ENCODE data around the gene RALGAPB.
"Not testable (repeated sequence)": the region's sequence is repeated elsewhere in the genome, so short reads cannot be mapped to it uniquely, and the experiment has no call there.

Gene RALGAPB

DNA sequence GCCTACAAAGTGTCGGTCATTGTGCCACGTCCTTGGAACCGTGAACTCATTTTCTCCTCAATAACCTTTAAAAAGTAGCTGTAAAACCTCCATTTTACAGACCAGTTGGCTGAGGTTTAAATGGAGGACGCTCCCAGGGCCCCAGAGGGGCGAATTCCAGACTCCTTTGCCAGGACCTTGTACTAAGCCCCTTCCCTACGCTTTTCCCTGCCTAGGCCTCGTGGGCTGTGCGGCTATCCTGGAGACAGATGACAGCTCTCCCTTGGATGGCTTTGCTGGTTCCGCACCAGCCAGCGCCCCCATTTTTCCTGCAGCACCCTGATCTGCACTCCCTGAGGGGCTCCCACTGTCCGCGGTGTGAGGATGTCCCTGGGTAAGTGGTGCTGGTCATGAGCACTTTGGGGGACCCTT is 25.4 kb upstream of the RALGAPB start:
- no peak for DNase-seq (ENCODE audit: low read depth in 2 of 2)

DNA sequence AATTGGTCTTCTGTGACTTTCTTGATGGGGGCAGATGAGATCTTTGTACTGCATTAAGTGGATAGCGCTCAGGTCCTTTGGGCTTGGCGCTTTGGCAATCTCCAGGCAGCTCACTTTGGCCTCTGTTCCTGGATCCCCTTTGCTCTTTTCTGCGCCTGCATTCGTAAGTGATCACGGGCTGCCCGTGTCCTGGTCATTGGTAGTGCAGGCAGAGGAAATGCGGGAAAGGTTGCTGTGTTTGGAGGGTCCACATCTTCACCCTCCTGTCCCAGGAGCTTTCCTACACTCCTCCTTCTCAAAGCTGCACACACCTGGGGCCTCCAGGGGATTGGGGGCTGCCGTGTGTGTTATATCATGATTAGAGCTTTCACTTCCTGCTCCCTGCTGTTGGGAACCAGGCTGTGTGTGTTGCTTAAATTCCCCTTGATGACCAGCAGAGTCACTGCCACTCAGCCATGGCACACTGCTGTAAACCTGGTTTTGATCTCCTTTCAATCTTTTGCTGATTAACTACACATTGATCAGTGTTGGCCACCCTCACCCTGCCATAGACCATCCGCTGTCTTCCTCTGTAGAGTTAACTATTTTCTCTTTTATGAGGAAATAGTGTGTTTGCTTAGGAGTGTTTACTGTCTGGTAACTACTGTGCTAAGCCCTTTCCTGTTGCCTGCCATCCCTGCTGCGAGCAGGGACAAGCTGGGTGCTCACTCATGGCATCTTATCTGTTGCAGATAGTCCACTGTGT is 24.5 kb upstream of the RALGAPB start:
- DNase-seq (ENCODE audit: low read depth in 2 of 2) = no peak

- DNase-seq (ENCODE audit: low read depth in 2 of 2) = no peak
These were observed 23.6 kb upstream of the RALGAPB start for GRCh38 chr20:38449046-38449445.

GRCh38 chr20:38450412-38450975 is 22.1 kb upstream of the RALGAPB start:
- DNase-seq (ENCODE audit: low read depth in 2 of 2) = no peak

- no peak for DNase-seq (ENCODE audit: low read depth in 2 of 2)
These were observed 19.6 kb upstream of the RALGAPB start for GRCh38 chr20:38452880-38453624.

DNA sequence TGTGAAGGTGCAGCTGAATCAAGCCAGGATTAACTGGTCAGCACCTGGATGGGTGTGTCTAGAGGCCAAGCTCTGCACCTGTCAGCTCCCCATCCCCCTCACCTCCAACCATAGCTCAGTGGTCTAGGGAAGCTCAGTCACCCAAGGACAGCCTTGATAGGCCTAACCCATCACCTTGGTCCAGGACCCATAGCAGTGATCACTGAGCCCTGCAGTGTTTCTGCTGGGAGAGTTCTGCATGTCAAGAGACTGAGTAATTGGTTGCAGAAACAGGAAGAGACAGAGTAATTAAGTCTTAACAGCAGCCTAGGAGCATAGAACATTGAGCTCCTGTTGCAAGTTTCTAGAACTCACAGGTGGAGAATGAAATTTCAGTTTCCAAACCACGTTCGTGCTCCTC is 18.7 kb upstream of the RALGAPB start:
- no peak for DNase-seq (ENCODE audit: low read depth in 2 of 2)

- no peak for DNase-seq (ENCODE audit: low read depth in 2 of 2)
These were observed 17.8 kb upstream of the RALGAPB start for GRCh38 chr20:38454556-38455473.

DNA sequence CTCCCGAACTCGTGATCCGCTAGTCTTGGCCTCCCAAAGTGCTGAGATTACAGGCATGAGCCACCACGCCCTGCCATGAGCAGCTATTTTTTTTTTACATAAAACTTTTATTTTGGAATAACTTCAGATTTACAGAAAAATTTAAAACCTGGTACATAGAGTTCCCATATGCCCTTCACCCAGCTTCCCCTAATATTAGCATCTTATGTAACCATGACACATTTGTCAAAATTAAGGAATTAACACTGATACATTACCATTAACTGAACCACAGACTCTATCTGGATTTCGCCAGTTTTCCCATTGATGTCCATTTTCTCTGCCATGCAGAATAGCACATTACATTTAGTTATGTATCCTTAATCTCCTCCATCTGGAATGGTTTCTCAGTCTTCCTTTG is 14.3 kb upstream of the RALGAPB start:
- DNase-seq (ENCODE audit: low read depth in 2 of 2) = no peak

DNA sequence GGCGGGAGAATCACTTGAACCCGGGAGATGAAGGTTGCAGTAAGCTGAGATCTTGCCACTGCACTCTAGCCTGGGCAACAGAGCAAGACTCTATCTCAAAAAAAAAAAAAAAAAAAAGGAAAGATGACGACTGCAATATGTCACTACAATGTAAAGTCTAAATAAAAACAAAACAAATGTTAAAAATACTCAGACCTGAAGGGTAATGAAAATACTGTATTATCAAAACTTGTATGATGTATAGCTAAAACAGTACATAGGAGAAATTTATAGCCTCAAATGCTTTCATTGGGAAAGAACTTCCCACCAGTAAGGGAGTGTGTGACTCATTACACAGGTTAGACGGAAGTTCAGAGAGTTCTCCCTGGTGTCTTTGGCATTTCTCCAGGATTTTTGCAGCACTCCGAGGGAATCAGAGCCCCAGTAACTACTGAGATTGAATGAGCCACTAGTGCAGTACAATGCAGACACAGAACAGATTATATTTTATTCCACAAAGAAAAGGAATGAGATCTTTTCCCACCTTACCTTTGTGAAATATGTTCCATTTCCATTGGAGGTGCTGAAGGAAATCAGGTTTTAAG is 12.5 kb upstream of the RALGAPB start:
- DNase-seq (ENCODE audit: low read depth in 2 of 2) = no peak

DNA sequence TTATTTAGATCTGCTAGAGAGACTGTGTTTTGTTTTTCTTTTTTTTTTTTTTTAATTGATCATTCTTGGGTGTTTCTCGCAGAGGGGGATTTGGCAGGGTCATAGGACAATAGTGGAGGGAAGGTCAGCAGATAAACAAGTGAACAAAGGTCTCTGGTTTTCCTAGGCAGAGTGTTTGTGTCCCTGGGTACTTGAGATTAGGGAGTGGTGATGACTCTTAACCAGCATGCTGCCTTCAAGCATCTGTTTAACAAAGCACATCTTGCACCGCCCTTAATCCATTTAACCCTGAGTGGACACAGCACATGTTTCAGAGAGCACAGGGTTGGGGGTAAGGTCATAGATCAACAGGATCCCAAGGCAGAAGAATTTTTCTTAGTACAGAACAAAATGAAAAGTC is 12.0 kb upstream of the RALGAPB start:
- not testable (repeated sequence) for DNase-seq (ENCODE audit: low read depth in 2 of 2)

DNA sequence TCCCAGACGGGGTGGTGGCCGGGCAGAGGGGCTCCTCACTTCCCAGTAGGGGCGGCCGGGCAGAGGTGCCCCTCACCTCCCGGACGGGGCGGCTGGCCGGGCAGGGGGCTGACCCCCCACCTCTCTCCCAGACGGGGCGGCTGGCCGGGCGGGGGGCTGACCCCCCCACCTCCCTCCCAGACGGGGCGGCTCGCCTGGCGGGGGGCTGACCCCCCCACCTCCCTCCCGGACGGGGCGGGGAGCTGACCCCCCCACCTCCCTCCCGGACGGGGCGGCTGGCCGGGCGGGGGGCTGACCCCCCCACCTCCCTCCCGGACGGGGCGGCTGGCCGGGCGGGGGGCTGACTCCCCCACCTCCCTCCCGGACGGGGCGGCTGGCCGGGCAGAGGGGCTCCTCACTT is 11.5 kb upstream of the RALGAPB start:
- not testable (repeated sequence) for DNase-seq (ENCODE audit: low read depth in 2 of 2)

GRCh38 chr20:38461569-38461968 is 11.1 kb upstream of the RALGAPB start:
- DNase-seq (ENCODE audit: low read depth in 2 of 2) = not testable (repeated sequence)

DNA sequence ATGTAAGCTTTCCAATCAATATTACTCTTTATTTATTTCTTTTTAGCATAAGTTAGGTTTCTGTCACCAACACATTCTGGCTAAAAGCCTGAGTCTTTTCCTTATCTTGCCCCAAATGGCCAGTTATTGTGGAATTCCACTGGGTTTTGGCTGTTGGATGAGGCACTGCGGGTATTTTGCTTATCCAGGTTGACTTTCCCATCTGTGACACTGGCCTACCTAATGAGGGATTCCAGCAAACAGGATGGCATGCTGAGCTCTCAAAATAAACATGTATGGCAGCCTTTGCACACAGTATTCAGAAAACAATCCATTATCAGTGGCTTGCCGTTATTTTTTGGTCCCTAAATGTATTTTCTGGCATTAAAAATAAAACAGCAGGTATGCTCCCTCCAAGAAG is 6.5 kb upstream of the RALGAPB start:
- no peak for DNase-seq (ENCODE audit: low read depth in 2 of 2)

DNA sequence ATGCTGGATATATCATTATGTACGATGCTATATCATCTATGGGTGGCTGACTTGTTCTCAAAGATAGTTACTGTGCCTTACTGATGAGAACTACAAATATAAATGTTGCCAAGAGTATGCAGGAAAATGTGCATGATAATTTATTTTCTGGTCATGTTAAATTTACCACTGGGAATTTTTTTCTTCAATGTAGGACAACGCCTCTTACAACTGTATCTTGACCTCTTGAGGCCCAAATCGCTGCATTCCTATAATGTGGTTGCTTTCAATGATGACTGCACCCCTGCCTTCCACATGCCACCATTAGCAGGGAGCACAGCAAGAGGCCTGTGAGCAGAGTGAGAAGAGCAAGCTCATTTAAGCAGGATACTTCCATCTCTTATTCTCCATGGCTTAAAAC is 5.7 kb upstream of the RALGAPB start:
- no peak for DNase-seq (ENCODE audit: low read depth in 2 of 2)

GRCh38 chr20:38471245-38471644 is 1.4 kb upstream of the RALGAPB start:
- no peak for DNase-seq (ENCODE audit: low read depth in 2 of 2)

- DNase-seq (ENCODE audit: low read depth in 2 of 2) = no peak
These were observed 593 bp upstream of the RALGAPB start for GRCh38 chr20:38471987-38472512.

- no peak for DNase-seq (ENCODE audit: low read depth in 2 of 2)
These were observed 738 bp downstream of the RALGAPB start for GRCh38 chr20:38473367-38473795.

DNA sequence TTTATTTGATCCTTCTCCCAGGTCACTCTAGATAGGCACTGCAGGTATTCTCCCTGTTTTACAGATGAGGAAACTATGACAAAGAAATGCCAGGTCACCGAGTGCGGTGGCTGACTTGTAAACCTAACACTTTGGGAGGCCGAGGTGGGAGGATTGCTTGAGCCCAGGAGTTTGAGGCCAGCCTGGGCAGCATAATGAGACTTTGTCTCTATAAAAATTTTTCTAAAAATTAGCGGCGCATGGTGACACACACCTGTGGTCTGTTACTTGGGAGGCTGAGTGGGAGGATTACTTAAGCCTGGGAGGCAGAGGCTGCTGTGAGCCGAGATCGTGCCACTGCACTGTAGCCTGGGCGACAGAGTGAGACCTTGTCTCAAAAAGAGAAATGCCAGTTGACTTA is 5.1 kb downstream of the RALGAPB start:
- no peak for DNase-seq (ENCODE audit: low read depth in 2 of 2)

DNA sequence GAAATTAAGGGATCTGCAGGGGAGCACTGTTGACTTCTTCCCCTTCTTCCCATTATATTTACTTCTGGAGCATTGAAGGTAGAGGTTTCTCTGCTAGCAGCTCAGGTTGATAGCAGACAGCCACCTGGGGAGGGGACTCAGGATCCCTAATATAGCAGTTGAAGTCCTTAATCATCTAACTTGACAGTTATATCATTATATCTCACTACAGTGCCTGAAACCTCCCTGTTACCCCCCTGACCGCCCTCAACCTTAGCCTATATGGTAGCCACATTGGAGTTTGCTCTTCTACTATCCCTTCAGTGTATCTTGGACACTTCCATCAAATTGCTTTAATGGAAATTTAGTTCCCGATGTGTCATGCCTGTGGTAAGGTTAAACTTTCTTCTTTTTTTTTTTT is 7.0 kb downstream of the RALGAPB start:
- no peak for DNase-seq (ENCODE audit: low read depth in 2 of 2)

GRCh38 chr20:38485041-38485440 is 12.4 kb downstream of the RALGAPB start:
- no peak for DNase-seq (ENCODE audit: low read depth in 2 of 2)

DNA sequence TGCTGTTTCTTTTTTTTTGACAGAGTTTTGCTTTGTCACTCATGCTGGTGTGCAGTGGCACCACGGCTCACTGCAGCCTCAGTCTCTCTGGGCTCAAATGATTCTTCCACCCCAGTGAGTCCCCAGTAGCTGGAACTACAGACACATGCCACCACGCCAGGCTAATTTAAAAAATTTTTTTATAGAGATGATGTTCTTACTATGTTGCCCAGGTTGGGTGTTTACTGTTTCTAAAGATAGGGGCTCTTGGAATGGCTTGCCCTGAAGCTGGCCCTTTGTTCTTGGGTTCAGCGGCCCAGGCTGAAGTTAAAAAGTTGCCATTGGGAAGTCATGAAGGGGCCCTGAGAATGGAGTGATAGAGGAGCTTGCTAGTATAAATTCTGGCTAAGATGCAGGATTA is 16.5 kb downstream of the RALGAPB start:
- no peak for DNase-seq (ENCODE audit: low read depth in 2 of 2)

All from stimulated activated CD8-positive, alpha-beta memory T cell treated with anti-CD3 and anti-CD28 coated beads, Interleukin-2, amount 100 ng/mL, for 1 hour (primary cell).